ACC112 (cell line): Measurements from ENCODE around the gene UBE2F.
"Not testable (repeated sequence)": the region's sequence is repeated elsewhere in the genome, so short reads cannot be mapped to it uniquely, and the experiment has no call there.

Source experiments
- H2AFZ ChIP-seq: fragments of 200-600 bp; sonication (generic); one replicate; pipeline ENCODE4 v1.6.0; 2017; ENCODE audit warnings: antibody characterized with exemption, low read length; ENCODE audit not compliant: unreplicated experiment
- H3K27ac ChIP-seq: fragments of 200-600 bp; sonication (generic); 2 replicates; pipeline ENCODE4 v1.5.1; 2014; ENCODE audit warnings: low read depth, mild to moderate bottlenecking, antibody characterized with exemption, low read length, moderate library complexity
- H3K27me3 ChIP-seq: fragments of 200-600 bp; sonication (generic); 2 replicates; pipeline ENCODE4 v1.6.1; 2014; ENCODE audit warnings: mild to moderate bottlenecking, antibody characterized with exemption, low read length, moderate library complexity, mixed read lengths; ENCODE audit not compliant: insufficient read depth
- H3K36me3 ChIP-seq: fragments of 200-600 bp; sonication (generic); 2 replicates; pipeline ENCODE4 v1.6.1; 2016; ENCODE audit warnings: mild to moderate bottlenecking, antibody characterized with exemption, low read length, moderate library complexity, mixed read lengths; ENCODE audit not compliant: insufficient read depth
- H3K4me1 ChIP-seq: fragments of 200-600 bp; sonication (generic); one replicate; pipeline ENCODE4 v1.6.1; 2016; ENCODE audit warnings: low read length, mixed read lengths; ENCODE audit not compliant: insufficient read depth, unreplicated experiment, control insufficient read depth
- H3K4me3 ChIP-seq: fragments of 200-600 bp; sonication (generic); 2 replicates; pipeline ENCODE4 v1.5.1; 2014; ENCODE audit warnings: mild to moderate bottlenecking, low read depth, low read length
- H3K79me2 ChIP-seq: fragments of 200-600 bp; sonication (generic); one replicate; pipeline ENCODE4 v1.6.0; 2016; ENCODE audit warnings: low read length; ENCODE audit not compliant: control insufficient read depth, unreplicated experiment, insufficient read depth

UBE2F gene

DNA sequence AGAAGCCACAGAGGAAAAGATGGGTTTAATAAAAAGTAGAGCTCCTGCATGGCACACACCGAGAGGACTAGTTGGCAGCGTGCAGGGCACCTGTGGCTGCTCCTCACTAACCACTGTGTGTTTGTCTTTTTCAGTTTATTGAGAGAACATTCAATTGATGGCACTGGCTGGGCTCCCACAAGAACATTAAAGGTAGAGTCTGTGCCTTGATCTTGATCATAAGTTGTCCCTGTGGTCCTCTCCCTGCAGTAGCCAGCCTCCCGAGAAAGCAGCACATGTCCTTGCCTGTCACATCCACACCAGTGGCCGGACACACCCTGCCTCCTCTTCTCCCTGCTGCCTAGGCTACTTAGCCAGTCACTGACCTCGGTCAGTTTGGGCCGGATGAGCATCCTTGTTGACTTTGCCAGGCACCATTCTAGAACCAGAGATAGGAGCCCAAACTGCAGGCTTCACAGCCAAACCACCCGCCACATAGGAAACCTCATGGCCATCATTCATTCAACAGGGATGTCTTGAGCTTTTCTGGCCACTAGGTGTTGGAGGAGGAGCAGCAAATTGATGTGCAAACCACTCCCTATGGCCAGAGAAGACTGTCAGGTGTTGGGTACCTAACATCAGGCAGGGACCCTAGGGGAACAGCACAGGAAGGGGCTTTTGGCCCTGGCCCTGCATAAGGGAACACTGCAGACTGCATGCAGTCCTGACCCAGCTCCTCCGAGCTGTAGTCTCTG lies 63.8 kb downstream of the UBE2F start:
- no peak overlapping the region for H2AFZ ChIP-seq
- H3K27me3 ChIP-seq, result no peaks in the 10 kb centered on the region
- H3K4me1 ChIP-seq, result no peaks in the 10 kb centered on the region
- no peaks in the 10 kb centered on the region for H3K36me3 ChIP-seq
- H3K27ac ChIP-seq, result no peak overlapping the region
- no peaks in the 10 kb centered on the region for H3K79me2 ChIP-seq
- H3K4me3 ChIP-seq, result no peak overlapping the region

DNA sequence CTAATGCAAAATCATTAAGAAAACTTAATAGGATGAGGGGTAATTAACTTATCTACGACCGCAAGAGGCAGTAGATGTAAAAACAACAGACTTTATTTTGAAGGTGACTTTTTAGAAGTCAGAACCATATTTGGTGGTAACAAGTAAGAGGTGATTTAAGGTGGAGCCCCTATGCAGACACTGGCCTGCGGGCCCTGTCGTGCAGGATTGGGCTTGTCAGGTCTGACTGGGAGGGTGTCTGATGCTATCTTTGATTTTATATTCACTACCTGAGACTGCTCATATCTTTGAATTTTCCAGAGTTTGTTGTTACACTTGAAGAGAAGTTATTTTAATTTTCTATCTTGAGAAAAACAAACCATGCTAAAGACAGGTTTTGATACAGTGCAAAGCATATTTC lies 64.9 kb downstream of the UBE2F start:
- no peaks in the 10 kb centered on the region for H3K79me2 ChIP-seq
- H3K4me1 ChIP-seq, result no peaks in the 10 kb centered on the region
- H3K4me3 ChIP-seq, result no peak overlapping the region
- H2AFZ ChIP-seq, result no peak overlapping the region
- H3K27ac ChIP-seq, result no peak overlapping the region
- H3K36me3 ChIP-seq, result no peaks in the 10 kb centered on the region
- H3K27me3 ChIP-seq, result no peaks in the 10 kb centered on the region

DNA sequence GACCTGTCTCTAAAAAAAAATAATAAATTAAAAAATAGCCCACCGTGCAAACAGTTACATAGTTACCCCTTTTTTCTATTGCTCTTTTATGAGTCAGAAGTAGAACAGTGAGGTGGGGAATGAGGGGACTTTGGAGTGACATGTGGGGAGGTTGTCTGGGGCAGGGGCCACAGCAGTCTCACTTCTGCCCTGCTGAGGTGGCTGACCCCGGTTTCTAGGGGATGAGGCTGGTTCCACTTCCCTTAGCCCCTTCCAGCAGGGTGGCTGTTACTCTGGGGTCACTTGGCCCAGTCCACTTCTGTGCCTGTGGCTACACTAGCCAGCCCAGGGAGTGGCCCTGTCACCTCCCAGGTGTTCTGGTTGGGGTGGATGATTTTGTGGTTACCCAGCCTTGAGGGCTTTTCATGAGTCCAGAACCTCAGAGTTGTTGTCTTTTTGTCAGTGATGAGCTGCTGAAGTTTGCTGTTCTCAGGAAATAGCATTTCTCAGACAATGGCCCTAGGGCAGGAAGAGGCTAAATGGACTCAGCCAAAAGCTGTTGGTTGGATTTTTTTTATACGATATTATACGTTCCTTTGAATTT lies 66.0 kb downstream of the UBE2F start:
- Histone ChIP-seq H3K4me3 (no peak overlapping the region), H3K27me3 (no peaks in the 10 kb centered on the region), H3K27ac (no peak overlapping the region), H3K79me2 (no peaks in the 10 kb centered on the region), H2AFZ (no peak overlapping the region), H3K36me3 (peaks cover 4% of the 10 kb centered on the region; the same call in 1 of the 2 replicates), H3K4me1 (no peaks in the 10 kb centered on the region)

DNA sequence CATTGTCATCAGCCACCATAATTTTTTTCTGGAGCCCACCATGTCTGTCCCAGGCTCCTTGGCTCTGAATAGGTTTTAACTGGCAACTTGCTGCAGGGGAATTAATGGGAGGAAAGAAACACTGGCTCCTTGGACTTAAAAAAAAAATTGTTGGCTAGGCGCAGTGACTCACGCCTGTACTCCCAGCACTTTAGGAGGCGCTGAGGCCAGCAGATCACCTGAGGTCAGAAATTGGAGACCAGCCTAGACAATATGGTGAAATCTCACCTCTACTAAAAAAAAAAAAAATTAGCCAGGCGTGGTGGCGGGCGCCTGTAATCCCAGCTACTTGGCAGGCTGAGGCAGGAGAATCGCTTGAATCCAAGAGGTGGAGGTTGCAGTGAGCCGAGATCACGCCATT lies 67.2 kb downstream of the UBE2F start:
- not testable (repeated sequence) for H3K4me1 ChIP-seq, H2AFZ ChIP-seq, H3K27me3 ChIP-seq, H3K27ac ChIP-seq, H3K36me3 ChIP-seq, H3K4me3 ChIP-seq, H3K79me2 ChIP-seq

DNA sequence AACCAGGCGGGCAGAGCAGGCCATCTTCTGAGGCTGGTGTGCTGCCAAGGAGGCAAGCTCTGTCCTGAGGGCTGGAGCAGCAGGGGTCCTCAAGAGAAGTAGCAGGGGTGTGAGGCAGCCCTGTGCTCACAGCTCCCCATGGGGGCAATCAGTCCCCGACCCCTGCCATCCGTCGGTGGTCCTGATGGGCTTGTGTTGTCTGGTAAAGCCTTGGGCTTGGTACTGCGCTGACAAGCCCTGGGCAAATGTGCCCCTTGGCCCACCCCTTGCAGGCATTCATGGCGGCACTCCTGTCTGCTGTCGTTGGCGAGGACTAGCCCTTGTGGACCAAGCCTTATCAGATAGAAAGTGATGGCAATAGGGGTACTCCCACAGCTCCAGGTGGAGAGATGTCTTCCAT lies 71.4 kb downstream of the UBE2F start:
- Histone ChIP-seq H3K4me1 (peaks cover 10% of the 10 kb centered on the region), H3K36me3 (peaks cover 12% of the 10 kb centered on the region; the same call in 1 of the 2 replicates), H3K27ac (no peak overlapping the region), H2AFZ (no peak overlapping the region), H3K4me3 (no peak overlapping the region), H3K79me2 (no peaks in the 10 kb centered on the region), H3K27me3 (no peaks in the 10 kb centered on the region)

DNA sequence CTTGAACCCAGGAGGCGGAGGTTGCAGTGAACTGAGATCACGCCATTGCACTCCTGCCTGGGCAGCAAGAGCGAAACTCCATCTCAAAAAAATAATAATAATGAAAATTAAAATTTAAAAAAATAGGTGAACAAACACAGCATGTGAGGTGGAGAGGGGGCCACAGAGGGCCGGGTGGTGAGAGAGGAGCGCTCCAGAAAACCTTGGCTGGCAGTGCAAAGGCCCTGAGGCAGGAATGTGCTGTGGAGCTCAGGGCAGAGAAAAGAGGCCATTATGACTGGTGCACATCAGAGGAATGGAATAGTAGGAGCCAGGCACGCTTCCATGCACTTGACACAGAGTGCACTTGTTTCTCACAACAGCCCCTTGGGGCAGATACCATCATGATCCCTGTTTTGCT lies 72.3 kb downstream of the UBE2F start:
- Histone ChIP-seq H3K36me3 (peaks cover 12% of the 10 kb centered on the region; the same call in 1 of the 2 replicates), H3K4me3 (no peak overlapping the region), H2AFZ (no peak overlapping the region), H3K27me3 (no peaks in the 10 kb centered on the region), H3K27ac (no peak overlapping the region), H3K4me1 (peaks cover 10% of the 10 kb centered on the region), H3K79me2 (no peaks in the 10 kb centered on the region)

DNA sequence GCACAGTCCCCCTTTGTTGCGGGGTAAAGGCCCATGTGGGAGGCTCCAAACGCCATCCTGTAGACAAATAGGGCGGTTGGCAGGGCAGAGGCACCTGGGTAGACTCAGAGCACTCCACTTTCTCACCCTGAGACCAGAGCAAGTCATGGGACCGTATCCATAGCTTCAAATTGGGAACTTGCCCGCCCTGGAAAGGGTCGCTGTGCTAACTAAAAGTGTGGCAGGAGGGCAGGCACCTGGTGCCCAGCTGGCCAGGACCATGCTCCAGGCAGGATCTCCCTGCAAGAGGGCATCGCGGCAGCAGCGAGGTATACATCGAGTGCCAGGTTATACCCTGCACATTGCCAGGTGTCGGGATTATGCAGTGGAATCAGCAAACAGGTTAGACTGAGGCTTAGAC lies 73.2 kb downstream of the UBE2F start:
- Histone ChIP-seq H3K27ac (no peak overlapping the region), H3K79me2 (no peaks in the 10 kb centered on the region), H3K4me3 (no peak overlapping the region), H3K4me1 (peaks cover 10% of the 10 kb centered on the region), H2AFZ (no peak overlapping the region), H3K36me3 (peaks cover 12% of the 10 kb centered on the region; the same call in 1 of the 2 replicates), H3K27me3 (no peaks in the 10 kb centered on the region)

DNA sequence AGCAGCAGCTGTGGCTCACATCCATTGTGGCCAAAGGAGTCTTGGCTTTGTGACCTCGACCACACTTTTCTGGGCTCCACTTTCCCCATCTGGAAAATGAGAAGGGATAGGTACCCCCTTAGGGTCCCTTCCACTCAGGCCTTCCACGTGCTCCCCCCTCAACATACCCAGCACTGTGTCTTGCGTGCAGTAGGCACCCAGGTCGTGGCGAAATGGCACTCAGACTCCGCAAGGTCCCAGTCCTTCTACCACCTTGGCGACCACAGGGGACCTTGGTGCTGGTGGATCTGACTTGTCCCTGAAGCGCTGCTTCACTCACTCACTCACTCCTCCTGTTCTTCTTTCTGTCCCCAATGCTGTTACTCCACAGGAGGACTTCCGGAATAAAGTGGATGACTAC lies 74.1 kb downstream of the UBE2F start:
- peaks cover 10% of the 10 kb centered on the region for H3K4me1 ChIP-seq
- no peak overlapping the region for H3K4me3 ChIP-seq
- no peak overlapping the region for H3K27ac ChIP-seq
- H3K27me3 ChIP-seq, result no peaks in the 10 kb centered on the region
- H2AFZ ChIP-seq, result no peak overlapping the region
- H3K36me3 ChIP-seq, result peaks cover 12% of the 10 kb centered on the region; the same call in 1 of the 2 replicates
- no peaks in the 10 kb centered on the region for H3K79me2 ChIP-seq

DNA sequence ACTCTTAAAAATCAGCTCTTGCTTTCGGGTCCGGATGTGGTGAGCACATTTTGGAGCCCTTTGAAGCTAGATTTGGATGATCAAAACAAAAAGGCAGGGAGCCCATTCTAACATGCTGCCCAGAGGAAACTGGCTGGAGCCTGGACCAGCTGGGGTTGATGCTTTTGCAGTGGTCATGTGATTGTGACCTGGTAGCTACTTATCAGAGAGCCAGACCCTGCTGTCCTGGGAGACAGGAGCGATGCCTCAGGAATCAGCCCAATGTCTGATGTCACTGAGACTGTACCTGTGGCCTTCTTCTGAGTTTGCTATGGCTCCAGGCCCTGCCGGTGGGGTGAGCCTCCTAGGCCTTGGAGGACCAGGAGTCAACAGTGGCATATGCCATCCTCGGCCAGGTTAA lies 75.3 kb downstream of the UBE2F start:
- no peaks in the 10 kb centered on the region for H3K27me3 ChIP-seq
- peaks cover 11% of the 10 kb centered on the region; the same call in 1 of the 2 replicates for H3K36me3 ChIP-seq
- peaks cover 10% of the 10 kb centered on the region for H3K4me1 ChIP-seq
- no peaks in the 10 kb centered on the region for H3K79me2 ChIP-seq
- H3K27ac ChIP-seq, result no peak overlapping the region
- H3K4me3 ChIP-seq, result no peak overlapping the region
- no peak overlapping the region for H2AFZ ChIP-seq

DNA sequence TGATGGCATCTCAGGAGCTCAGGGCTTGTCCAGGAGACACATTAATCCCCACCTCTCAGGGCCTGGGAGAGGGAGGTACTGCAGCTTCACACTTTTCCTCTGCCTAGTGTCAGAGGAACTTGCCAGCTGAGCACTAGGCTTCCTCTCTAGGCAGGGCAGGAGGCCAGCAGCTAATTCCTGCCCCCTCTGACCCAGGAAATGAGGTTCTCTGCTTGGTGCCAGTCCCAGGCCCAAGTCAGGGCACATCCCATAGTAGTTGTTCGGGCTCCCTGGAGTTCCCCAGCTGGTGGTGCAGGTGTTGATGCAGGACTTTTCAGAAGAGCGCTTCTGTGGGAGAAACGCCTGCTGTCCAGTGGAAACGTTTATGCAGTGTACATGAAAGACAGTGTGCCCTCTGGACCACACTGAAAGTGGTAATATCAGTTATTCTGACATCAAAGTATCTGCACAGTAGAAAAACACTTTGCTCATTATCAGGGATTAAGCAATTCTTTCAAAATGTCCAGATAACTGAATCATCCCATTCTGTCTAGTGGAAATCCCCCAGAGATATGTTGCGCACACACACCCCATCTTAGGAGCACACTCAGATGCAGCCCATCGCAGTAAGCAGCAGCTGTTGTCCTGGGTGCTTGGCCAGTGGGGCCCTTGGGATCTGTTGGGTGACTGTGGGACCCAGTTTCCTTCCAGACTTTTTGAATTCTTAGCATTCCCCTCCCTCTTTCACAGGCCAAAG lies 76.2 kb downstream of the UBE2F start:
- peaks cover 9% of the 10 kb centered on the region; the same call in 1 of the 2 replicates for H3K36me3 ChIP-seq
- H3K4me3 ChIP-seq, result no peak overlapping the region
- no peak overlapping the region; the same call in 1 of the 2 replicates for H3K27ac ChIP-seq

More for the DNA sequence above, 76.2 kb downstream of the UBE2F start:
- no peaks in the 10 kb centered on the region for H3K27me3 ChIP-seq
- H3K79me2 ChIP-seq, result no peaks in the 10 kb centered on the region
- H3K4me1 ChIP-seq, result peaks cover 10% of the 10 kb centered on the region
- no peak overlapping the region for H2AFZ ChIP-seq
